GM12891 (cell line): ENCODE data around the gene SF3B2.
"Not testable (repeated sequence)": the region's sequence is repeated elsewhere in the genome, so short reads cannot be mapped to it uniquely, and the experiment has no call there.

Source experiments
- DNase-seq: peaks from one replicate; pipeline ENCODE4 v3.0.0; 2011; ENCODE audit warnings: low spot score; ENCODE audit not compliant: insufficient read length
- FAIRE-seq: peaks from 2 replicates; lab custom pipeline; 2011; peaks lifted over from hg19 to GRCh38; lab: Jason Lieb, UNC
- PAX5 ChIP-seq: IDR thresholded peaks from 2 replicates; pipeline ENCODE4 v1.6.1; 2011; ENCODE audit warnings: low read length, moderate library complexity, mild to moderate bottlenecking; ENCODE audit not compliant: insufficient read depth, severe bottlenecking
- POLR2A ChIP-seq: IDR thresholded peaks from 2 replicates; pipeline ENCODE4 v1.6.1; 2011; ENCODE audit warnings: low read depth, low read length, control low read depth
- POLR2AphosphoS5 ChIP-seq: IDR thresholded peaks from 2 replicates; pipeline ENCODE4 v1.6.1; 2011; ENCODE audit warnings: low read depth, low read length, control low read depth
- POU2F2 ChIP-seq: IDR thresholded peaks from 2 replicates; pipeline ENCODE4 v1.6.1; 2011; ENCODE audit warnings: low read depth, mild to moderate bottlenecking, control low read depth, low read length, moderate library complexity
- SPI1 ChIP-seq: IDR thresholded peaks from 2 replicates; pipeline ENCODE4 v1.6.1; 2011; ENCODE audit warnings: low read depth, low read length, control low read depth
- TAF1 ChIP-seq: IDR thresholded peaks from 2 replicates; pipeline ENCODE4 v1.6.1; 2011; ENCODE audit warnings: low read depth, low read length, control low read depth

The SF3B2 gene

GRCh38 chr11:66083767-66084166 is 31.6 kb downstream of the SF3B2 start:
- FAIRE-seq, result no peak

GRCh38 chr11:66084821-66085475 is 32.8 kb downstream of the SF3B2 start:
- no peak for TF ChIP-seq POLR2A
- no peak for TF ChIP-seq TAF1
- TF ChIP-seq PAX5, result no peak
- TF ChIP-seq POLR2AphosphoS5, result no peak
- TF ChIP-seq POU2F2, result no peak
- TF ChIP-seq SPI1, result no peak
- no peak for DNase-seq
- no peak for FAIRE-seq

More at GRCh38 chr11:66083767-66084166, 31.6 kb downstream of the SF3B2 start:
- no peak for DNase-seq
- TF ChIP-seq POU2F2, result no peak
- no peak for TF ChIP-seq POLR2A
- TF ChIP-seq TAF1, result no peak
- no peak for TF ChIP-seq PAX5
- no peak for TF ChIP-seq POLR2AphosphoS5
- TF ChIP-seq SPI1, result no peak

- TF ChIP-seq SPI1 (no peak), POU2F2 (no peak), POLR2AphosphoS5 (no peak)
- FAIRE-seq (peak; percentile 71), DNase-seq (no peak)
Observed at GRCh38 chr11:66087148-66087908, 35.2 kb downstream of the SF3B2 start.

- TF ChIP-seq TAF1, result no peak
- TF ChIP-seq PAX5, result no peak
- TF ChIP-seq SPI1, result no peak
- TF ChIP-seq POLR2A, result no peak
- TF ChIP-seq POLR2AphosphoS5, result no peak
- no peak for TF ChIP-seq POU2F2
- FAIRE-seq, result no peak
- DNase-seq, result no peak
Observed at GRCh38 chr11:66089067-66089466, 36.9 kb downstream of the SF3B2 start.

DNA sequence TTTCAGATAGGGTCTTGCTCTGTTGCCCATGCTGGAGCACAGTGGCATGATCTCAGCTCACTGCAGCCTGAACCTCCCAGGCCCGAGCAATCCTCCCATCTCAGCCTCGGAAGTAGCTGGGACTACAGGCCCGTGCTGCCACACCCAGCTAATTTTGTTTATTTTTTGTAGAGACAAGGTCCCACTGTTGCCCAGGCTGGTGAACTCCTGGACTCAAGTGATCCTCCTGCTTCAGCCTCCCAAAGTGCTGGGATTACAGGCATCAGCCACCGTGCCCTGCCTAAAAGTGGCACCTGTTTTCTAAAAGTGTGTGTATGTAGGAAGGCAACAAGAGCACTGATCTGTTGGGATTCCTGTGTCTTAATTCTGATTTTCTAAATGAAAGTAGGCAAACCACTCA is 38.1 kb downstream of the SF3B2 start:
- no peak for FAIRE-seq
- DNase-seq, result no peak
- TF ChIP-seq PAX5, result no peak
- TF ChIP-seq SPI1, result no peak
- TF ChIP-seq POLR2A, result no peak
- no peak for TF ChIP-seq TAF1
- no peak for TF ChIP-seq POU2F2
- no peak for TF ChIP-seq POLR2AphosphoS5

- not testable (repeated sequence) for DNase-seq, FAIRE-seq
Observed at GRCh38 chr11:66092125-66092524, 40.0 kb downstream of the SF3B2 start.

GRCh38 chr11:66099746-66100145 is 47.6 kb downstream of the SF3B2 start:
- not testable (repeated sequence) for DNase-seq, FAIRE-seq

DNA sequence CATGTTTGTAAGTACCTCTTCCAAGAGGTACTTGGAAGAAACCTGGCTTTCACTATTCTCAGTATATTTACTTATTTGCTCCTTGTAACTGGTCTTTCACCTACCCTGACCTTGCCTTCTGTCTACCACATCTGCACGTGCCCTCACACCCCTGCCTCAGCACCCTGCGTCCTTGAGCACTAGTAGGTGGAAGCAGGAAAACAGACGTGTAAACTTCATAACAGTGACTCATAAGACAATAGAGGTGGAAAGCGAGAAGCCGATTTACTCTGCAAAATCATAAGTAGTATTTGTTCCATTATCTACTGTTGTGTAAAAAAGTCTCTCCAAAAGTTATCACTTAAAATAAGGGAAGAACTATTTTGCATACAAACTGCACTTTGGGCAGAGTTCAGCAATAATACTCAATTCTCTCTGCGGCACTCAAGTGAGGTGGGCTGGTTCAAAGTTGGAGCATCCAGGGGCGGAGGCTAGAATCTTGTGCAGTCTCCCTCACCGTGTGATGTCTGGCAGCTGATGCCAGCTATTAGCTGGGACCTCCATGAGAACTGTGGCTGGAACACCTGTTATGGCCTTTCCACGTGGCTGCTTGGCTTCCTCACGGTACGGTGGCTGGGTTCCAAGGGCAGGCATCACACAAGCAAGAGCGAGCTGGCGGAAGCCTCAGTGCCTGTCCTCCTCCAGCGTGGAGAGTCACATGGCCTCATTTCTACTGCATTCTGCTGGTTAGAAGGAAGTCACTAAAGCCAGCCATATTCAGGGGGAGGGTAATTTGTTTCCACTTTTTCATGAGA is 48.3 kb downstream of the SF3B2 start:
- FAIRE-seq, result peak; percentile 91
- peak; percentile 48; the same call in 1 of the 2 replicates for TF ChIP-seq POLR2AphosphoS5
- no peak for TF ChIP-seq PAX5
- TF ChIP-seq POU2F2, result no peak
- peak; percentile 20; the same call in 1 of the 2 replicates for TF ChIP-seq SPI1
- TF ChIP-seq TAF1, result no peak
- TF ChIP-seq POLR2A, result peak; percentile 72
- peak; percentile 26 for DNase-seq

- TF ChIP-seq SPI1 (no peak), TAF1 (no peak), PAX5 (no peak)
- FAIRE-seq, result no peak
- DNase-seq, result no peak
Observed at GRCh38 chr11:66101066-66101464, 48.9 kb downstream of the SF3B2 start.
